ENCODE data around the gene FSTL4. TPM values are rescaled to one million over a fixed set of nuclear protein-coding genes. Genes with fewer than 3 reads are reported as not detected.

Gene FSTL4
- polyA plus RNA-seq, 1 of the 3 experiments (the other 2 are of a cell fraction) = not detected

DNA sequence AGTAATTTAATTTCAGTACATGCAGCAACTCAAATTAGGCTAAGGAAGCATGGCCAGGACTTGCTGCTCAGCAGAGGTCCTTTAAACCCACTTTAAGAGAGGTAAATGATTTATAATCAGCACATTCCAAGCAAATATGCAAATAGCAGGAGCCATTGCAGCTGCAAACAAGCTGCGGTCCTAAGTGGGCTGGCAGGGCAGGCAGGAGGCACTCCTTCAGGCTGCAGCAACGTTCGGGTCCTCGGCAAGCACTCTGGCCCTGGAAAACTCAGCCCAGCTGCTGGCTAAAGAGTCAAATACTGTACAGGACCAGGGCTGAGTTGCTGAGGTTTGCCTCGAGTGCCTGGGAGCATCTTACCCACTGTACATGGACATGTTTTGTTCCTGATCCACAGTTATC, 126.9 kb downstream of the FSTL4 start (continued):
- TF ChIP-seq, protein P1, sequence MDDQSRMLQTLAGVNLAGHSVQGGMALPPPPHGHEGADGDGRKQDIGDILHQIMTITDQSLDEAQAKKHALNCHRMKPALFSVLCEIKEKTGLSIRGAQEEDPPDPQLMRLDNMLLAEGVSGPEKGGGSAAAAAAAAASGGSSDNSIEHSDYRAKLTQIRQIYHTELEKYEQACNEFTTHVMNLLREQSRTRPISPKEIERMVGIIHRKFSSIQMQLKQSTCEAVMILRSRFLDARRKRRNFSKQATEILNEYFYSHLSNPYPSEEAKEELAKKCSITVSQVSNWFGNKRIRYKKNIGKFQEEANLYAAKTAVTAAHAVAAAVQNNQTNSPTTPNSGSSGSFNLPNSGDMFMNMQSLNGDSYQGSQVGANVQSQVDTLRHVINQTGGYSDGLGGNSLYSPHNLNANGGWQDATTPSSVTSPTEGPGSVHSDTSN (IDR thresholded peaks at IDR 0.05) = no peak
- no peak for TF ChIP-seq REST (IDR thresholded peaks at IDR 0.05; ENCODE audit: low read depth, low read length)
- no peak for TF ChIP-seq NFIC (IDR thresholded peaks at IDR 0.05; ENCODE audit: borderline replicate concordance)
- TF ChIP-seq TCF12 (IDR thresholded peaks at IDR 0.05) = no peak
- no peak for TF ChIP-seq RCOR1 (IDR thresholded peaks at IDR 0.05; ENCODE audit: low read length)
- no peak for TF ChIP-seq YY1 (IDR thresholded peaks at IDR 0.05; ENCODE audit: low read depth)

- Histone ChIP-seq H2AFZ (ENCODE audit: low read depth) (no peak overlapping the region), H3K9ac (no peak overlapping the region), H3K27ac (ENCODE audit: low read depth in 2 of 2, low read length in 1 of 2) (no peak overlapping the region; a peak in 1 of 4 replicates), H3F3A (replicated peaks; ENCODE audit: insufficient read depth) (no peaks in the 10 kb centered on the region), H4K20me1 (ENCODE audit: insufficient read depth) (no peaks in the 10 kb centered on the region), H3K4me2 (no peak overlapping the region), H3K4me1 (ENCODE audit: control insufficient read depth in 1 of 2, insufficient read depth in 2 of 2, low read depth in 1 of 2, low read length in 1 of 2) (peaks cover 0 to 33% of the 10 kb centered on the region in 2 experiments; a peak in 1 of 4 replicates), H3K9me2 (no peaks in the 10 kb centered on the region), H3K36me3 (replicated peaks in 1 of 2; ENCODE audit: control insufficient read depth in 1 of 2, insufficient read depth in 2 of 2, low read length in 1 of 2) (no peaks in the 10 kb centered on the region), H3K9me3 (no peaks in the 10 kb centered on the region), H3K4me3 (ENCODE audit: low read depth in 2 of 2, low read length in 1 of 2) (no peak overlapping the region), H3K79me2 (ENCODE audit: insufficient read depth) (no peaks in the 10 kb centered on the region), H3K27me3 (ENCODE audit: insufficient read depth) (no peaks in the 10 kb centered on the region; the same call in 1 of the 2 replicates)
- no peak for DNase-seq
- TF ChIP-seq GATA2 (CRISPR knock-in tag; IDR thresholded peaks at IDR 0.05) (no peak), TAF1 (IDR thresholded peaks at IDR 0.05; ENCODE audit: borderline replicate concordance, low read depth, low read length) (no peak), NRF1 (IDR thresholded peaks at IDR 0.05; ENCODE audit: low read depth, low read length) (no peak), SIN3A (IDR thresholded peaks at IDR 0.05; ENCODE audit: borderline replicate concordance, low read depth, low read length) (no peak), FOSL2 (IDR thresholded peaks at IDR 0.05; ENCODE audit: borderline replicate concordance, low read depth) (no peak), REST (IDR thresholded peaks at IDR 0.05; ENCODE audit: low read depth, low read length) (no peak), MAX (IDR thresholded peaks at IDR 0.05; ENCODE audit: low read depth) (no peak), SMC3 (IDR thresholded peaks at IDR 0.05; ENCODE audit: low read depth, low read length) (no peak)
- TF ChIP-seq, protein P2, sequence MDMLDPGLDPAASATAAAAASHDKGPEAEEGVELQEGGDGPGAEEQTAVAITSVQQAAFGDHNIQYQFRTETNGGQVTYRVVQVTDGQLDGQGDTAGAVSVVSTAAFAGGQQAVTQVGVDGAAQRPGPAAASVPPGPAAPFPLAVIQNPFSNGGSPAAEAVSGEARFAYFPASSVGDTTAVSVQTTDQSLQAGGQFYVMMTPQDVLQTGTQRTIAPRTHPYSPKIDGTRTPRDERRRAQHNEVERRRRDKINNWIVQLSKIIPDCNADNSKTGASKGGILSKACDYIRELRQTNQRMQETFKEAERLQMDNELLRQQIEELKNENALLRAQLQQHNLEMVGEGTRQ (IDR thresholded peaks at IDR 0.05; ENCODE audit: borderline replicate concordance, low read depth, low read length) = no peak
- TF ChIP-seq, protein P3, sequence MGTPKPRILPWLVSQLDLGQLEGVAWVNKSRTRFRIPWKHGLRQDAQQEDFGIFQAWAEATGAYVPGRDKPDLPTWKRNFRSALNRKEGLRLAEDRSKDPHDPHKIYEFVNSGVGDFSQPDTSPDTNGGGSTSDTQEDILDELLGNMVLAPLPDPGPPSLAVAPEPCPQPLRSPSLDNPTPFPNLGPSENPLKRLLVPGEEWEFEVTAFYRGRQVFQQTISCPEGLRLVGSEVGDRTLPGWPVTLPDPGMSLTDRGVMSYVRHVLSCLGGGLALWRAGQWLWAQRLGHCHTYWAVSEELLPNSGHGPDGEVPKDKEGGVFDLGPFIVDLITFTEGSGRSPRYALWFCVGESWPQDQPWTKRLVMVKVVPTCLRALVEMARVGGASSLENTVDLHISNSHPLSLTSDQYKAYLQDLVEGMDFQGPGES (IDR thresholded peaks at IDR 0.05; ENCODE audit: low read depth, low read length) = no peak
- CTCF ChIA-PET = interaction anchor here (0.8 kb wide), 1 partner anchor 9 kb away, joined by 3 read pairs; no protein-coding TSS in a partner anchor
- WGBS (ENCODE audit: low lambda C conversion rate) = 60% methylated on average over 5 of the region's 5 CpGs
- POLR2A ChIA-PET = no interaction called here
Observed at GRCh38 chr5:133483406-133484090, 128.8 kb downstream of the FSTL4 start.

Data from SK-N-SH (cell line).